Stimulated activated CD4-positive, alpha-beta T cell treated with anti-CD3 and anti-CD28 coated beads, Interleukin-12 subunit alpha, Interleukin-12 subunit beta, amount 100 ng/mL, for 24 hours (primary cell): ENCODE data around the gene CNOT2.
"Not testable (repeated sequence)": the region's sequence is repeated elsewhere in the genome, so short reads cannot be mapped to it uniquely, and the experiment has no call there.

Source experiments
- DNase-seq, 2 experiments: peaks; one replicate each; pipeline ENCODE4 v3.0.0-alpha.2; 2020; ENCODE audit warnings: low read depth in 2 of 2

CNOT2 gene

DNA sequence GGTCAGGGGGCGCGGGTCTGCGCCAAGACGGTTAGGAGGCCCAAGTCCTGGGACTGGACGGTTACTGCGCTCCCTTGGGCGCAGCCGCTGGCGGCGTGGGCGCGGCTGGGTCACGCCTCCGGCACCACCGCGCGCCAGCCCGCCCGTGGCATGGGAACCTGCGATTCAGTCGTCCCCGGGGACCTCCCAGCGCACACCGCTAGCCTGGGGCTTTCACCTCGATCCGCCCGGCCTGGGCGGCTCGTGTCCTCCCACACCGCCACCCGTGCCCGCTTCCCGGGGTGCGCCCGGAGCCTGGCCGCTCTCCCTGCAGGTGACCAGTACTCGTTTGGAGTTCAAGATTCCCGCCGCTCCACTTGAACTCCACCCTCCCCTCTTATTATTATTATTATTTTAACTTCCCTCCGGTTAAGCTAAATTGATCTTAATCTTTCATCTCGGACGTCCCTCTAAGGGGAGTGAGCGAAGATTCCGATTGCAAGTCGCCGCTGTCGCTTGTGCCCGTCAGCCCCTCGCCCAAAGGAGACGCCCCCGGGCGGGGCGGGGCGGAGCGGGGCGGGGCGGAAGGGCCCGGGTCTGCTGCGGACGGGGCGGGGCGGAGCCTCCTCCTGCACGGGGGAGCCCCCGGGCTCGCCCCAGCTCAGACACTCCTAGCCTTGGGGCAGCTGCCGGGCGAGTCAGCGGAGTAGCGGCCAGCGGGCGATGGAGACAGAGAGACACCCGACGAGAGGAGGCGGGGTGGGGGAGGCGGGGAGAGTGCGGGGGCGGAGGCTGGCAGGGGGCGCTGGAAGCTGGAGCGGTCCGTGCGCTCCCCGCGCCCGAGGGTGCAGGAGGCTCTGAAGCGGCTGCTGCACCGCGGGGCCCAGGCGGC lies 122.7 kb downstream of the CNOT2 start, which contains the start of gene KCNMB4:
Gene KCNMB4 (plus strand): TSS at position 643 of the 871 bp plus-strand sequence. CDS start 445 bp downstream, outside the sequence.
- peak; percentile 51 to 67 for DNase-seq

DNA sequence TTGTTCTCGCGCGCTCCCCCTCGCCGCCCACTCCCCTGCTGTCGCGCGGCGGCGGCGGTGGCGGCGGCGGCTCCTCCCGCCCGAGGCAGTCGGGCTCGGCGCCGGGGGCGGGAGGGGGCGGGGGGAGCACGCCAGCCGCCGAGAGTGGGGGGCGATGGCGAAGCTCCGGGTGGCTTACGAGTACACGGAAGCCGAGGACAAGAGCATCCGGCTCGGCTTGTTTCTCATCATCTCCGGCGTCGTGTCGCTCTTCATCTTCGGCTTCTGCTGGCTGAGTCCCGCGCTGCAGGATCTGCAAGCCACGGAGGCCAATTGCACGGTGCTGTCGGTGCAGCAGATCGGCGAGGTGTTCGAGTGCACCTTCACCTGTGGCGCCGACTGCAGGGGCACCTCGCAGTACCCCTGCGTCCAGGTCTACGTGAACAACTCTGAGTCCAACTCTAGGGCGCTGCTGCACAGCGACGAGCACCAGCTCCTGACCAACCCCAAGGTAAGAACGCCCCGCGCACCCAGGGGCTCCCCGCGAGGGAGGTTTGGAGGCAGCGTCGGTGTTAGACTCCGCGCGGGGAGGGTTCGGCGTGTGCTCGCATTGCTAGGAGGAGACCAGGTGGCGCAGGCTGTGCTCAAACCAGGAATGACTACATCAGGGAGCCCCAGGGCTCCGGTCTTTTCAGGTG lies 123.5 kb downstream of the CNOT2 start:
- DNase-seq, result peak in 1 of 2 experiments; percentile 27

DNA sequence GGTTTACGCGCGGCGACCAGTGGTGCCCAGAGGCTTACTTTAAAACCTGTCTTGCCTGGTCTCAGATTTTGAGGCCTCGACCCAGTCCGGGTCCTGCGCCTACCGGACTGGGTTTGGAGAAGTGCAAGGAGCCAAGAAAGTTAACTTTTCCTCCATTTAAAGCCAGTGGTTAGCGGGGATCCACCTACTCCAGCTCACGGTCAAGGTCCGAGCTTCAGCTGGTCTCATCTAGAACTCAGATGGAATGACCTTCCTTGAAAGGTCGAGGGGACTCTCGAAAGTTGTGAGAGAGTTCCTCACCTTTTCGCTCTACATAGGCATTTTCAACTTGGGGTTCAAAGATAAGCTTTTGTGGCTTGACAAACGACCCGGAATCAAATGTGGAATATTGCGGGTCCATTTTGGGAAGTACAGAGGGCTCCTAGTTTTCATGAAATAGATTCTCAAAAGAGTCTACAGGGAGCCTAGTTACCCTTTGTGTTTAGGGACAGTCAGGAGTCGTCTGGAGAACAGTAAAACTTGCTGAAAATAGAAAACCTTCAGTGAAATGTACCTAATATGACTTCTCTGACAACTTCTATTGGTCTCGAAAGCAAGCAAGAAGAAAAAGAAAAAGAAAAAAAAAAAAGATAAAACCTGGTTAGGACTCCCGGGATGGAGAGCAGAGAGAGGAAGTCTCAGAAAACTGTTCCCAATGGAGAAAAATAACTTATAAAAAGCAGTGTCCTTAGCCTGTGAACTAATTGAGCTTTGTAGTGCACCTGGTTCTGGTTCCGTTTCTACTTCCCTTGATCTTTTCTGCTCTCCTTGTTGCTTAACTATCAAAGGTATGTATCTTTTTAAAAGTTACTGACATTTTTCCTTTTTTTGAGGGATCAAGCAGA lies 124.3 kb downstream of the CNOT2 start:
- DNase-seq, result no peak

DNA sequence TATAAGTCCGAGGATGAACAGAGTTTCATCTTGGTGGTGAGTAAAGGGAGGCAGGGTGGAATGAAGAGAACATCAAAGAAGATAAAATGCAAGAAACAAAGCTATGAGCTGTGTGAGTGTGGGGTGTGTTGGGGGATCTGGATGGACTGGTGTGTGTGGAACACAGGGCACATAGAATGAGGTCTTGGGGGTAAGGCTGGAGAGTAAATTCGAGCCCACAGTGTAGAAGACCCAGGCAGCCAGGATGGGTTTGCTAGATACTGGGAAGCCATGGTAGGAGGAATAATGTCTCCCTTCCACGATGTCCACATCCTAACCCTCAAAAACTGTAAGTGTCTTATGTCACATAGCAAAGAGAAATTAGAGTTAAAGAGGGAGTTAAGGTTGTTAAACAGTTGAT lies 129.6 kb downstream of the CNOT2 start:
- DNase-seq, result no peak

DNA sequence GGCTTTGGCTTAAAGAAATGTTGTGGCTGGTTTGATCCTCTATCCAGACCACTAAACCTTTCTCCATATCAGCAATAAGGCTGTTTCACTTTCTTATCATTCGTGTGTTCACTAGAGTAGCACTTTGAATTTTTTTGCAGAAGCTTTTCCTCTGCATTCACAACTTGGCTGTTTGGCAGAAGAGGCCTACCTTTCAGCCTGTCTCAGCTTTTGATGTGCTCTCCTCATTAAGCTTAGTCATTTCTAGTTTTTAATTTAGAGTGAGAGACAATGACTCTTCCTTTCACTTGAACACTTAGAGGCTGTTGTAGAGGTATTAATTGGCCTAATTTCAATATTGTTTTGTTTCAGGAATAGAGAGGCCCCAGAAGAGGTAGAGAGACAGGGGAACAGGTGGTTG lies 136.6 kb downstream of the CNOT2 start:
- DNase-seq, result no peak

DNA sequence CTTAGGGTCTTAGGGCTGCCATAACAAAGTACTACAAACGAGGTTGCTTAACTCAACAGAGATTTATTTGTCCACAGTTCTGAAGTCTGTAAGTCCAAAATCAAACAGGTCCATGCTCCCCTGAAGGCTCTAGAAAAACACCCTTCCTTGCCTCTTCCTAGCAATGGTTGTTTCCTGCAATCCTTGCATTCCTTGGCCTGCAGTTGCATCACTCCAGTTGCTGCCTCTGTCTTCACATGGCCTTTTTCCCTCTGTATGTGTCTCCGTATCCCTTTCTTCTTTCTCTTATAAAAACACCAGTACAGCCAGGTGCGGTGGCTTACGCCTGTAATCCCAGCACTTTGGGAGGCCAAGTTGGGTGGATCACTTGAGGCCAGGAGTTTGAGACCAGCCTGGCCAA lies 140.3 kb downstream of the CNOT2 start:
- no peak for DNase-seq

DNA sequence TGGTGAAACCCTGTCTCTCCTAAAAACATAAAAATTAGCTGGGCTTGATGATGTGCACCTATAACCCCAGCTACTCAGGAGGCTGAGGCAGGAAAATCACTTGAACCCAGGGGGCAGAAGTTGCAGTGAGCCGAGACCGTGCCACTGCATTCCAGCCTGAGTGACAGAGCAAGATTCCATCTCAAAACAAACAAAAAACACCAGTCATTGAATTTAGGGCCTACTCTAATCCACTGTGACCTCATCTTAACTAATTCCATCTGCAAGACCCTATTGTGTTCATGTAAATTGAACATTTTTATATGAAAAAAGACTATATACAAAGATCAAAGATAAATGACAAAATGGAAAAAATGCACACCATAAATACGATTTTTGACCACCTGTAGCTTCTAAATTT lies 140.7 kb downstream of the CNOT2 start:
- no peak for DNase-seq

DNA sequence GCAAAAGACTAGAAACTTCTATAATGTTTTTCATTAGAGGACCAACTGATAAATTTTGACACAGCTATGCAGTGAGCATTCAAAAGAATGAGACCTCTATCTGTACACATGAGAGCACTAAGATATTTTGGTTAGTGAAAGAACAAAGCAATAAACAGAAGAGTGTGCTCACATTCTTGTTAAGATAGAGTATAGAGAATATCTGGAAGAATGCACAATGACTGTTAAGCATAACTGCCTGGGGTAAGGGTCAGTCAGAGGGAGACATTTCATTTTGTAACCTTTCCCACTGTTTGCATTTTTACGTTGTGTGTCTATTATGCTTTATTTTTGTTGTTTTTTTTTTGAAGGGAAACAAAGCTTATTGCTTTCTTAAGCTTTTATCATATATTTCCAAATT lies 143.5 kb downstream of the CNOT2 start:
- DNase-seq, result no peak

DNA sequence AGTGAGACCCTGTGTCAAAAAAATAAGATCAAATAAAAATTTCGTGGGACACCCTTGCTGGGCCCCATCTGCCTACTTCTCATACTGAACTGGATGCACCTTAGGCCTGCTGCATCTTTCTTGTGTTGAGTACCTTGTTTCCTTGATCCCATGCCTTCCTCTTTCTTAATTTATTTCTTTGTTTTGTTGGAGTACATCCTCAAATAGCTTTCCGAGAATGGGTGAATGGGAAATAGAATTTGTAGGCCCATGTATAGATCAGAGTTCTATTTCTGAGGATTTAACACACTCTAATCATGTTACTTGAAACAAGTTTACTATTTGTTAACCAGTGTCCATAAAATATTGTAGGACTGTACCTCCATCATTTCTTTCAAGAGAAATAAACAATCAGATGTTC lies 146.4 kb downstream of the CNOT2 start:
- no peak for DNase-seq

DNA sequence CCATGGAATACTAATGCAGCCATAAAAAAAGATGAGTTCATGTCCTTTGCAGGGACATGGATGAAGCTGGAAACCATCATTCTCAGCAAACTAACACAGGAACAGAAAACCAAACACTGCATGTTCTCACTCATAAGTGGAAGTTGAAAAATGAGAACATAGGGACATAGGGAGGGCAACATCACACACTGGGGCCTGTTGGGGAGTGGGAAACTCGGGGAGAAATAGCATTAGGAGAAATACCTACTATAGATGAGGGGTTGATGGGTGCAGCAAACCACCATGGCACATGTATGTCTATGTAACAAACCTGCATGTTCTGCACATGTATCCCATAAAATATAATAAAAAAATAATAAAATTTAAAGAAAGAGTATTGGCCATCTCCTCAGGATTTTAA lies 149.4 kb downstream of the CNOT2 start:
- not testable (repeated sequence) for DNase-seq

DNA sequence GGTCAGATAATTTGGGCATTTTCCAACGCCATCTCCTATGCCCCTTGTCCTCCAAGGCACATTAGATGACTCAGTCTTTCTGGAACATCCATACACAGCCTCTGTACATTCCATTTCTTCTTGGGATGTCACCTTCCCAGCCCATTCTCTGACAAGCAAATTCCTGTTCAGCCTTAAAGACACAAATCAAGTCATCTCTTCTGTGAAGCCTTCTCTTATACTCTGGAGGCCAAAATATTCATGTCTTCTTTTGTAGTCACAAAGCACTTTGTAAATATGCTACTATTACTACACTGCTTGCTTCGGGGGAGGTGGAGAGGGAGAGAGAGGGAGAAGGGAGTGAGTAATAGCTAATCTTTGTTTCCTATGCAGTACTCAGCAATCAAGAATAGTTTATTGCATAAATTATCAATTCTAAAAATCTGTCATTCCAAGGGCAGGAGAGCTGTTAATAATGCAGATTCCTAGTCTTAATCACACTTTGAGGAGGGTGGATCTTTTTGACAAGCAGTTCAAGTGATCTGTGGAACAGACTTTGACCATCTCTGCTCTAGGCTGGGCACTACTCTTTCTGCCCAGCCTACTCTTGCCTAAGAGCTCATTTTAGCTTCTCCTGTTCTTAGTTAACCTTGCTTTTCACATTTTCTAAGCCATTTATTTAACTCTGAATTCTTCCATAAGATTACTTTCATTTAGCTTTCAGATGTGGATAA lies 150.7 kb downstream of the CNOT2 start:
- DNase-seq, result no peak

DNA sequence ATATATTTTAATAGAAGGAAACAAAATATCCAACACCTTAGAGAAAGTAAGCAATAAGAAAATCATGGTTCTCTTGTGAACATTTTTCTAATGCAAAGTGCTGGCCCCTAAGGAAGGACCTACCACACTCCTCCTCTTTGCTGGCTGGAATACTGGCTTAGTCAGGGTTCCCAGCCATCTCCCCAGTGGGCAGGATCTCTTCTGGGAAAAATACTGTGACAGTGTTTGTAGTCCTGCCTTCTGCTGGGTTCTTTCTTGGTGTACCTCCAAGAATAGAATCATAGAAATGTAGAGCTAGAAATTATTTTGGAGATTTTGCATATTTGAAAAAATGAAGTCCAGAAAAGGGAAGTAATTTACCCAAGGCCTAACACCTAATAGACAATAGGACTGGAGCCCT lies 154.8 kb downstream of the CNOT2 start:
- no peak for DNase-seq

DNA sequence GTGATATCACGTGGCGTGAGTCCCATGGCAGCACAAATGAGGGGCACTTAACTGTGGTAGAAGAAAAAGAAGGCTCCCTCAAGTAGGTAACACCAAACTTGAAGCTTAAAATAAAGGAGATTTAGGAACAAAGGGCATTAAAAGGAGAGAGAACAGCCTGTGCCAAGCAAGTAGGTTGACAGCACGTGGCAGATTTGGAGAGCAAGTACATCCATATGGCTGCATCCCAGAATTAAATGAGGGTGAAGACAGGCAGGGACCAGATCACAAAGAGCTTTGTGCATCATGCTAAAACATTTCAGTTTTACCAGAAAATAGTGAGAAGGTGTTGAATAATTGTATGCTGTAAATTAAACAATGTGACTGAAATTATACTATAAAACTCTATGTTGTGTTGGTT lies 155.6 kb downstream of the CNOT2 start:
- DNase-seq, result no peak

DNA sequence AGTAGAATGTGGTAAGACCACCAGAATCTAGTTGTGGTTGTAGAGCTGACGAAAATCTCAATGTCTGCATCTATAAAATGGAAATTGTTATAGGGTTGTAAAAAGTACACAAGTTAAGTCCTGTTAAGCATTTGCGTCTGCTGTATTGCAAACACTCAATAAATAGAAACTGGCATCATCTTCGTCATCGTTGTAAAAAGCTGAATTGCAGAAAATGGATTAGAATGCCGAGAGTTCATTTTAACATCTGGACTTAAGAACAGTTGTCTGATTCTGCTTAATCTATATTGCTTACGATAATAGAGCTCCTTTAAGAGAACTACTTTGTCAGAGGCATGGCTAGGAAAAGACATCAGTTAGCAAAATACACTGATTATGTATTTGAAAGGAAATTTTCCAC lies 156.1 kb downstream of the CNOT2 start:
- no peak for DNase-seq

DNA sequence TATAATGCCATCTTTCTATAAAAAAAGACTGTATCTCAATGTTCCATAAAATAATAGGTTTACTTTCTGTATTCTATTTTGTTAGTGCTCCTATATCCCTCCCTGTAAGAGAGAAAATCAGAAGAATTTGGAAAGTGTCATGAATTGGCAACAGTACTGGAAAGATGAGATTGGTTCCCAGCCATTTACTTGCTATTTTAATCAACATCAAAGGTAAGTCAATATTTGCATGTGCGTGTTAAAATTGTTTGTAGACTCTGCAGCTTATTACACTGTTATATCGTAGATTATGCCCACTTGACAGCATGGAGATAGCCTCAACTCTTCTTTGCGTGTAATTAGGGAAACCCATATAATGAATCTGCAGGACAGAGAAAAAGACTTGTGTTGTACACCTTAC lies 156.9 kb downstream of the CNOT2 start:
- DNase-seq, result no peak

DNA sequence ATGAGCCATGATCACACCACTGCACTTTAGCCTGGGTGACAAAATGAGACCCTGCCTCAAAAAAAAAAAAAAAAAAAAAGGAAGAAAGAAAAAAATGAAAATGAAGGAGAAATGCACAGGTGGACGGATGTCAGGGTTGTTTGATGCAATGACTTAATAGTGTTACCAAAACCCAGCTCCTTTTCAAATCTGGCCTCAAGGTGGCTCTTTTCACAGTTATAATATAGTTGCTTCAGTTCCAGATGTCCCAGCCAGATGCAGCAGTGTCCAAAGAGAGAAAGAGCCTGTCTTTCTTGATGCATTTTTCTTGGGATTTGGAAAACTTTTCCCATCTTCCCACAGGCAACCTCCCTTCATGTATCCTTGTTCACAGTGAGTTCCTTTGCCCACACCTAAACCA lies 159.4 kb downstream of the CNOT2 start:
- DNase-seq, result no peak

DNA sequence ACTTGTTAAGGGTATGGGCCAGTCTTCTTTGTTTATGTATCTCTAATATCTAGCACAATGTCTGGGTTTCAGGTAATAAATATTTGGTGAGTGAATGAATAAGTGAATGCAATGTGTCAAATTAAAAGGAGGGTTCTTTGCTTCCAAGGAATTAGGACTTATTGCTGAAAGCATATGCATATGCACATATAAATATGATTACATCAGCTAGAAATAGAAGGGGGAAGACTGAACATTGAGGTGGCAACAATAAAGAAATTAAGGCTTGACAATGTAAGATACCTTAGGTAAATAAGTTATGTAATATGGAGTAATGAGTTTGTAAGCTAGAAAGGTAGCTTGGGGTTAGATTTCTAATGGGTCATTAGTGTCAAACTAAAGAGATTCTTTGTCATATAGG lies 160.6 kb downstream of the CNOT2 start:
- no peak for DNase-seq
